Panc1 (cell line): Measurements from ENCODE around the gene THUMPD2. TPM values are rescaled to one million over a fixed set of nuclear protein-coding genes. Genes with fewer than 3 reads are reported as not detected.

Experiments used
- ATAC-seq: fragments of 200-7000 bp; cut with Tn5 transposase; 2 replicates; pipeline ENCODE4 v1.9.1; 2020; ENCODE audit warnings: mild to moderate bottlenecking, moderate library complexity
- BruUV-seq: library from RNA; stranded (reverse); fragments of 400-500 nt; replicated peaks from 2 replicates; lab custom pipeline; 2021; lab: Mats Ljungman, UMichigan
- CTCF ChIA-PET: fragments of 300-600 bp; sonication (Branson Sonifier 250); formaldehyde crosslinking; loops from one replicate; lab custom pipeline; 2022; ENCODE audit warnings: antibody characterized with exemption; lab: Charles Lee
- POLR2A ChIA-PET: fragments of 300-600 bp; sonication (Branson Sonifier 250); formaldehyde crosslinking; loops from one replicate; lab custom pipeline; 2022; ENCODE audit warnings: antibody characterized with exemption; lab: Charles Lee
- DNase-seq: peaks from one replicate; pipeline ENCODE4 v3.0.0-alpha.2; 2010; ENCODE audit warnings: low read depth, low spot score
- H3K27ac ChIP-seq: 2 replicates; pipeline ENCODE4 v1.5.1; 2011; ENCODE audit warnings: mild to moderate bottlenecking, low read length, inconsistent platforms
- H3K27me3 ChIP-seq: fragments of 200-500 bp; sonication (Bioruptor generic); 2 replicates; pipeline ENCODE4 v1.6.0; 2014; ENCODE audit warnings: low read length, inconsistent platforms; ENCODE audit not compliant: control insufficient read depth, insufficient read depth
- H3K36me3 ChIP-seq: fragments of 200-500 bp; sonication (Bioruptor generic); 2 replicates; pipeline ENCODE4 v1.5.1; 2014; ENCODE audit warnings: inconsistent platforms, mild to moderate bottlenecking, low read length, moderate library complexity; ENCODE audit not compliant: control insufficient read depth, insufficient read depth
- H3K4me1 ChIP-seq: 2 replicates; pipeline ENCODE4 v1.5.1; 2011; ENCODE audit warnings: inconsistent platforms, mild to moderate bottlenecking, low read length, moderate library complexity; ENCODE audit not compliant: control insufficient read depth, insufficient read depth
- H3K4me3 ChIP-seq, 2 experiments: 2 replicates each; pipeline ENCODE4 v1.5.1; 2011 to 2012; ENCODE audit warnings: low read depth in 2 of 2, low read length in 2 of 2, mild to moderate bottlenecking in 2 of 2, inconsistent platforms in 1 of 2, moderate library complexity in 1 of 2
- H3K9me3 ChIP-seq: fragments of 200-500 bp; sonication (Bioruptor generic); 2 replicates; pipeline ENCODE4 v1.5.1; 2014; ENCODE audit warnings: low read depth, mild to moderate bottlenecking, inconsistent platforms, low read length, moderate library complexity; ENCODE audit not compliant: control insufficient read depth, insufficient read depth
- CTCF ChIP-seq: fragments of 450-650 bp; IDR thresholded peaks from 2 replicates; pipeline ENCODE4 v1.5.1; 2017; ENCODE audit warnings: mild to moderate bottlenecking
- POLR2AphosphoS5 ChIP-seq: IDR thresholded peaks from 2 replicates; pipeline ENCODE4 v1.6.1; 2012; ENCODE audit warnings: mild to moderate bottlenecking, low read depth, low read length, moderate library complexity
- REST ChIP-seq, 2 experiments: IDR thresholded peaks; 2 replicates each; pipeline ENCODE4 v1.6.1; 2011 to 2012; ENCODE audit warnings: low read depth in 2 of 2, control low read depth in 1 of 2, low read length in 1 of 2, mild to moderate bottlenecking in 1 of 2, moderate library complexity in 1 of 2; ENCODE audit not compliant: insufficient read depth in 1 of 2
- SIN3A ChIP-seq: IDR thresholded peaks from 2 replicates; pipeline ENCODE4 v1.6.1; 2012; ENCODE audit warnings: low read depth, mild to moderate bottlenecking, low read length, moderate library complexity, borderline replicate concordance; ENCODE audit not compliant: insufficient read depth
- TCF7L2 ChIP-seq: IDR thresholded peaks from 2 replicates; pipeline ENCODE4 v1.6.1; 2011; ENCODE audit warnings: mild to moderate bottlenecking, low read depth, low read length, inconsistent platforms
- in situ Hi-C: cut with HindIII; loops from 2 replicates; pipeline ENCODE4 v1.10.0; 2016; ENCODE audit warnings: low sequenced_read_pairs, low pct_unique_long_range_greater_than_20kb
- intact Hi-C: fragments of 100-400 bp; cut with micrococcal nuclease; formaldehyde crosslinking; loops from one replicate; pipeline ENCODE4 v1.10.0; 2022; ENCODE audit not compliant: unreplicated experiment
- total RNA-seq: library from RNA; stranded (reverse); gene quantifications from one replicate; pipeline ENCODE4 v1.2.1, GENCODE V29; 2021; ENCODE audit not compliant: unreplicated experiment

The THUMPD2 gene
- total RNA-seq, 1 experiment from 2014 or later: 13.7 TPM

- CTCF ChIA-PET: no interaction called here
- Histone ChIP-seq H3K4me3 (no peak overlapping the region), H3K27ac (no peak overlapping the region), H3K27me3 (peaks cover 9% of the 10 kb centered on the region; the same call in 1 of the 2 replicates), H3K36me3 (no peaks in the 10 kb centered on the region), H3K4me1 (no peaks in the 10 kb centered on the region), H3K9me3 (no peaks in the 10 kb centered on the region)
- TF ChIP-seq CTCF: no peak
- no peak for TF ChIP-seq REST (IDR thresholded peaks at IDR 0.05; ENCODE audit: insufficient read depth in 1 of 2, low read depth in 2 of 2, low read length in 1 of 2)
- TF ChIP-seq POLR2AphosphoS5: no peak
- no peak for TF ChIP-seq SIN3A
- no peak for TF ChIP-seq TCF7L2
- intact Hi-C loops (no loop called here), in situ Hi-C loops (no loop called here)
- DNase-seq (no peak), ATAC-seq (no peak)
- no TSS peak for BruUV-seq
- POLR2A ChIA-PET: no interaction called here
Observed at GRCh38 chr2:39715822-39716221, 63.2 kb downstream of the THUMPD2 start.

GRCh38 chr2:39715095-39715494 lies 64.0 kb downstream of the THUMPD2 start:
- H3K27ac ChIP-seq: no peak overlapping the region
- no peaks in the 10 kb centered on the region for H3K36me3 ChIP-seq
- H3K4me1 ChIP-seq: no peaks in the 10 kb centered on the region
- intact Hi-C loops (no loop called here), in situ Hi-C loops (no loop called here)
- CTCF ChIA-PET: no interaction called here
- H3K4me3 ChIP-seq: no peak overlapping the region
- H3K27me3 ChIP-seq: peaks cover 12% of the 10 kb centered on the region; the same call in 1 of the 2 replicates
- no peaks in the 10 kb centered on the region for H3K9me3 ChIP-seq
- POLR2A ChIA-PET: no interaction called here
- BruUV-seq: no TSS peak
- ATAC-seq (no peak), DNase-seq (no peak)
- no peak for TF ChIP-seq TCF7L2
- TF ChIP-seq REST (IDR thresholded peaks at IDR 0.05; ENCODE audit: insufficient read depth in 1 of 2, low read depth in 2 of 2, low read length in 1 of 2): no peak
- TF ChIP-seq SIN3A: no peak
